ENCODE data around the gene LRRC73. TPM values are rescaled to one million over a fixed set of nuclear protein-coding genes. Genes with fewer than 3 reads are reported as not detected.

LRRC73 gene

Small RNA genes within 50 kb of the gene (small RNA-seq; reads per million reads assigned to genes)
- not detected for gene RF00426
- not detected for gene RNU6-1113P
